Measurements from ENCODE around the gene ANKRD44.
"Not testable (repeated sequence)": the region's sequence is repeated elsewhere in the genome, so short reads cannot be mapped to it uniquely, and the experiment has no call there.

ANKRD44 gene

GRCh38 chr2:197297772-197298318 lies 12.7 kb downstream of the ANKRD44 start:
- H3K4me3 ChIP-seq (ENCODE audit: low read depth, low read length): no peak overlapping the region
- TF ChIP-seq, protein P1, sequence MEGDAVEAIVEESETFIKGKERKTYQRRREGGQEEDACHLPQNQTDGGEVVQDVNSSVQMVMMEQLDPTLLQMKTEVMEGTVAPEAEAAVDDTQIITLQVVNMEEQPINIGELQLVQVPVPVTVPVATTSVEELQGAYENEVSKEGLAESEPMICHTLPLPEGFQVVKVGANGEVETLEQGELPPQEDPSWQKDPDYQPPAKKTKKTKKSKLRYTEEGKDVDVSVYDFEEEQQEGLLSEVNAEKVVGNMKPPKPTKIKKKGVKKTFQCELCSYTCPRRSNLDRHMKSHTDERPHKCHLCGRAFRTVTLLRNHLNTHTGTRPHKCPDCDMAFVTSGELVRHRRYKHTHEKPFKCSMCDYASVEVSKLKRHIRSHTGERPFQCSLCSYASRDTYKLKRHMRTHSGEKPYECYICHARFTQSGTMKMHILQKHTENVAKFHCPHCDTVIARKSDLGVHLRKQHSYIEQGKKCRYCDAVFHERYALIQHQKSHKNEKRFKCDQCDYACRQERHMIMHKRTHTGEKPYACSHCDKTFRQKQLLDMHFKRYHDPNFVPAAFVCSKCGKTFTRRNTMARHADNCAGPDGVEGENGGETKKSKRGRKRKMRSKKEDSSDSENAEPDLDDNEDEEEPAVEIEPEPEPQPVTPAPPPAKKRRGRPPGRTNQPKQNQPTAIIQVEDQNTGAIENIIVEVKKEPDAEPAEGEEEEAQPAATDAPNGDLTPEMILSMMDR (IDR thresholded peaks at IDR 0.05; ENCODE audit: low read depth, low read length): no peak

- TF ChIP-seq, protein P1 (IDR thresholded peaks at IDR 0.05; ENCODE audit: low read depth, low read length): no peak
Measured at GRCh38 chr2:197297266-197297665, 13.3 kb downstream of the ANKRD44 start.

DNA sequence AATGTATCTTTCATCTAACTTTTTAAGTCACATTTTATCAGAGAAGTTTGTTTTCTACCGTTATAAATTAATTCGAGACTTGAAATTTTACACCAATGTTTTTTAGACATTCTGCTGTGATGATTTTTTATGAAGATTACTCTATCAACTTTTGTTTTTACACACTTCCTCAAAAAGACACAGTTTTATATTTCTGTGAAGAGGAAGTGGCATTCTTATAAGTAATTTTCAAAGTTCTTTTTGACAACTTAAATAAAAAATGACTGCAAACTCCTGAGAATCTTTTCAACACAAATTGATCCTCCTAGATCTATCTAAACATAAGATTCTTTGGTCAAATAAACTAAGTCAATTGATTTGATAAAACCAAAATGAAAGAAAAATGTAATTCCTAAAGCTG lies 13.7 kb downstream of the ANKRD44 start:
- TF ChIP-seq, protein P1 (IDR thresholded peaks at IDR 0.05; ENCODE audit: low read depth, low read length): no peak

More at GRCh38 chr2:197297266-197297665, 13.3 kb downstream of the ANKRD44 start:
- no peak overlapping the region for H3K4me3 ChIP-seq (ENCODE audit: low read depth, low read length)

GRCh38 chr2:197294260-197294659 lies 16.3 kb downstream of the ANKRD44 start:
- TF ChIP-seq, protein P1 (IDR thresholded peaks at IDR 0.05; ENCODE audit: low read depth, low read length): no peak

More for the DNA sequence above, 13.7 kb downstream of the ANKRD44 start:
- no peak overlapping the region for H3K4me3 ChIP-seq (ENCODE audit: low read depth, low read length)

DNA sequence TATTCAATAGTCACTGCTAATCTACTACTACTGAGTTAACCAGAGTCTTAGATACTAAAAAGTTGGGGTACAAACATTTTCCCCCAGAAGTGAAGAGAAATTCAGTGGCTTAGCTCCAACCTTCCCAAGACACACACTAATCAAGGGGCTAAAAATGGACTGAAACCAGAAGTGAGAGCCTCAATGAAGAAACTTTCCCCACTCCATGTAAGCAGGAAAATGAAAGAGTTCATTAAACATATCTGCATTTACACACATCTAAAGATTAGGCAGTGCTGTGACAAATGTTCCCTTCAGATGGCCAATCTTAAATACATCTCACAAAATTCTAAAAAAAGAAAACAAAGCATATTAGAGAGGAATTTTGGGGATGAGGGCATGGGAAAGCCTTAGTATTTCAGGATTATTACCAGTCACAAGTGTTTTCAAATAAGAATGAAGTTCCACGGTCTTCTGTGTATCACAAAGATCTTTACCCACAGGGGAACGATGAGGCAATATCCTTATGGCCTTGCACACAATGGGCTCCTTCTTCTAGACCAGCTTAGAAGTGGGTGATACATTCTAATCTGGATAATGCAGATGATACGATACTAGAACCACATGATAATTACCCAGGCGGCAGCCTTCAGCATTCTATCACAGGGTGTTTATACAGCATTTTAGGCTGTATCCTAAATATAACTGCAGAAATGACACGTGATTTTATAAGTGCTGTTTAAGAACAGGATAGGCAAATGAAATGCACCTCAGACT lies 17.1 kb downstream of the ANKRD44 start:
- TF ChIP-seq, protein P1 (IDR thresholded peaks at IDR 0.05; ENCODE audit: low read depth, low read length): no peak
- H3K4me3 ChIP-seq (ENCODE audit: low read depth, low read length): no peak overlapping the region

More at GRCh38 chr2:197294260-197294659, 16.3 kb downstream of the ANKRD44 start:
- no peak overlapping the region for H3K4me3 ChIP-seq (ENCODE audit: low read depth, low read length)

DNA sequence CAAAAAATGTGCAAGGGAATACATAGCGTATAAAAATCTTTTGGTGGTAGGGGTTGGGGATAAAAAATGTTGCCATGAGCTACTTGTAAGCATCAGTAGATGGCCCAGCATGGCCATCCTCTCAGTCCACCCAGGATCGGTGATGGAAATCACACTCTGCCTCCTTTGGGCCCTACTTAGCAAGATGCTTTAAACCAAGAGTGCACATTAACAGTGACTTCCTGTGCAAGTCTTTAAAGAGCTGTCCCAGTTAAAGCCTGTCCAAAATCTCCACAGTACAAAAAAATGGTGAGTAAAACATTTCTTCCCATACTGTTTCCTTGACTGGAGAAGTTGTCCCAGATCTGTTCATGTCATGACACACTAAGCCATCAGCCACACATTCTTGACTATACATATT lies 18.0 kb downstream of the ANKRD44 start:
- TF ChIP-seq, protein P1 (IDR thresholded peaks at IDR 0.05; ENCODE audit: low read depth, low read length): no peak
- no peak overlapping the region for H3K4me3 ChIP-seq (ENCODE audit: low read depth, low read length)

DNA sequence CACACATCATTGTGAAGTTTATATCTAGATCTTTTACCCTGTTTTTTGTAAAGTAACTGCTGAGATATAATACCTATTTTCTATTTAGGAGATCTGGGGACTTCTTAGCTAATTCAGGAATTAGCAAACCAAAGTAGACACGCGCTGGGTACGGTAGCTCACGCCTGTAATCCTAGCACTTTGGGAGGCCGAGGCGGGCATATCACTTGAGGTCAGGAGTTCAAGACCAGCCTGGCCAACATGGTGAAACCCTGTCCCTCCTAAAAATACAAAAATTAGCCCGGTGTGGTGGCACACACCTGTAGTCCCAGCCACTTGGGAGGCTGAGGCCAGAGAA lies 23.0 kb downstream of the ANKRD44 start:
- H3K4me3 ChIP-seq (ENCODE audit: low read depth, low read length): not testable (repeated sequence)
